PC-9 (cell line): ENCODE results near the gene RPL28.

Experiments used
- CTCF ChIP-seq: fragments of 200-600 bp; sonication (generic); conservative IDR thresholded peaks from 2 replicates; pipeline ENCODE4 v1.6.1; 2017; ENCODE audit warnings: mixed run types, antibody characterized with exemption, mild to moderate bottlenecking, moderate library complexity
- EZH2 ChIP-seq: fragments of 200-600 bp; sonication (generic); IDR thresholded peaks from 2 replicates; pipeline ENCODE4 v1.8.0; 2017; ENCODE audit warnings: antibody characterized with exemption, low read depth

DNA sequence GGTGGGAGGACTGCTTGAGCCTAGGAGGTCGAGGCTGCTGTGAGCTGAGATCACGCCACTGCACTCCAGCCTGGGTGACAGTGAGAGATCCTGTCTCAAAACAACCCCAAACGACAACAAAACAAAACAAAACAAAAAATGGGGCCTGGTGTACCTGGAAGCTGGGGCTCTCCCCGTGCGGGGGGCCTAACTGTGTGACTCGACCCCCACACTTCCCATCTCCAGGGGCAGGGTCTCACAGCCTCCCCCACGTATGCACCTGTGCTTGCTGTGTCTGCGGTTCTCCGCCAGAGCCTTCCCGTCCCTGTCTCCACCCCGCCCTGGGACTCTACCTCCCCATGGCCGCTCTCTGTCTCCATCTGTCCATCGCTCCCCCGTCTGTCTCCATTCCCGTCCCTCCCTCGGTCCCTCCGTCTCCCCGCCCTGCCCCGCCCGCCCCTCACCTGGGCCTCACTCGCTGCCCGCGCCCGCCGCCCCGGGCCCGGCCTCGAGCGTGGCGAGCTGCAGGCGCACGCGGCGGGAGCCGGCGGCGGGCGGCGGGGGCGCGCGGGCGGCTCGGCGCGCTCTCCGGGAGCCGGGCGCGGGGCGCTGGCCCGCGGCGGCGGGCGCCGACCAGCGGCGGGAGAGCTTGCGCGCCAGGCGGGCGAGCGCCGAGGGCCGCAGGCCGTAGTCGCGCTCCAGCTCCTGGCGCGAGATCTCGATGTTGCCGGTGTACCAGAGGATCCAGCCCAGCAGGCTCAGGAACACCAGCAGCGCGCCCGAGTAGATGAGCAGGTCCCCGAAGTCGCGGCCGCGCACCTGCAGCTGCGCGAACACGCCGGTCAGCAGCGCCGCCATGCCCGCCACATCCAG lies 2.2 kb upstream of the RPL28 start:
- TF ChIP-seq CTCF (no peak), EZH2 (no peak)
